GM12873 (cell line): Measurements from ENCODE around the gene LMBRD2.

ENCODE experiments used
- CTCF ChIP-seq: IDR thresholded peaks from 2 replicates; pipeline ENCODE4 v1.5.1; 2012; ENCODE audit warnings: low read depth, mild to moderate bottlenecking, moderate library complexity, low read length, control low read depth; ENCODE audit not compliant: insufficient read depth; ENCODE audit errors: missing control alignments

LMBRD2 gene

GRCh38 chr5:36066540-36067210 lies 85.0 kb downstream of the LMBRD2 start, which contains the start of gene UGT3A2:
Gene UGT3A2 (minus strand): TSS chr5:36066882. CDS start chr5:36066789, 93 bp downstream.
- TF ChIP-seq CTCF: no peak

- TF ChIP-seq CTCF: no peak
Observed at GRCh38 chr5:36066001-36066539, 85.6 kb downstream of the LMBRD2 start.

- TF ChIP-seq CTCF: peak; percentile 21
Observed at GRCh38 chr5:36060420-36060887, 91.2 kb downstream of the LMBRD2 start.

- TF ChIP-seq CTCF: no peak
Observed at GRCh38 chr5:36059571-36060419, 91.9 kb downstream of the LMBRD2 start.

GRCh38 chr5:36058776-36059175 lies 92.9 kb downstream of the LMBRD2 start:
- no peak for TF ChIP-seq CTCF

- no peak for TF ChIP-seq CTCF
Observed at GRCh38 chr5:36057386-36057785, 94.3 kb downstream of the LMBRD2 start.

- no peak for TF ChIP-seq CTCF
Observed at GRCh38 chr5:36056422-36056821, 95.3 kb downstream of the LMBRD2 start.
